Endothelial cell of umbilical vein (primary cell): Measurements from ENCODE around the gene LRP3. TPM values are rescaled to one million over a fixed set of nuclear protein-coding genes. Genes with fewer than 3 reads are reported as not detected.

ENCODE experiments used
- BruUV-seq: library from RNA; stranded (reverse); fragments of 400-500 nt; replicated peaks from 2 replicates; lab custom pipeline; 2021; lab: Mats Ljungman, UMichigan
- CTCF ChIA-PET: fragments of 300-600, 350-600 bp; sonication (Branson Sonifier 250); formaldehyde crosslinking; loops from one replicate; lab custom pipeline; 2021; ENCODE audit warnings: antibody characterized with exemption, inconsistent platforms; lab: Charles Lee
- POLR2A ChIA-PET: fragments of 300-600, 350-600 bp; sonication (Branson Sonifier 250); formaldehyde crosslinking; loops from one replicate; lab custom pipeline; 2021; ENCODE audit warnings: antibody characterized with exemption, inconsistent platforms; lab: Charles Lee
- DNase-seq: peaks from one replicate; pipeline ENCODE4 v3.0.0-alpha.2; 2011; ENCODE audit warnings: low read depth, low spot score
- FAIRE-seq: peaks from 2 replicates; lab custom pipeline; 2011; peaks lifted over from hg19 to GRCh38; lab: Jason Lieb, UNC
- H2AFZ ChIP-seq: 2 replicates; pipeline ENCODE4 v1.6.0; 2012; ENCODE audit warnings: low read depth, low read length, control low read depth, inconsistent platforms
- H3K27ac ChIP-seq: 2 replicates; pipeline ENCODE4 v1.5.1; 2011; ENCODE audit warnings: low read depth, mild to moderate bottlenecking, control low read depth, low read length, moderate library complexity; ENCODE audit not compliant: insufficient read depth
- H3K27me3 ChIP-seq, 2 experiments: 2 replicates each; pipeline versions ENCODE4 v1.6.0 to v1.6.1; 2011; ENCODE audit warnings: low read length in 2 of 2, mixed read lengths in 1 of 2; ENCODE audit not compliant: control insufficient read depth in 2 of 2, insufficient read depth in 2 of 2
- H3K36me3 ChIP-seq, 2 experiments: 2 replicates in 1 of 2; 3 replicates in 1 of 2; pipeline ENCODE4 v1.5.1; 2011; ENCODE audit warnings: low read length in 2 of 2, mild to moderate bottlenecking in 1 of 2, moderate library complexity in 1 of 2; ENCODE audit not compliant: control insufficient read depth in 2 of 2, insufficient read depth in 2 of 2; ENCODE audit errors: extremely low read depth in 1 of 2
- H3K4me1 ChIP-seq: 3 replicates; pipeline ENCODE4 v1.5.1; 2011; ENCODE audit warnings: mild to moderate bottlenecking, low read length; ENCODE audit not compliant: control insufficient read depth, insufficient read depth; ENCODE audit errors: extremely low read depth
- H3K4me2 ChIP-seq: 2 replicates; pipeline ENCODE4 v1.6.1; 2011; ENCODE audit warnings: low read length, control low read depth, mixed read lengths; ENCODE audit not compliant: insufficient read depth
- H3K4me3 ChIP-seq, 3 experiments: fragments of 200-600 bp in 1 of 3; sonication (generic), shearing (Covaris generic) in 1 of 3; replicated peaks in 1 of 3; 2 replicates each; pipeline ENCODE4 v1.5.1; 2011 to 2016; ENCODE audit warnings: control low read depth in 3 of 3, low read length in 3 of 3, mild to moderate bottlenecking in 2 of 3, inconsistent platforms in 1 of 3, low read depth in 1 of 3, moderate library complexity in 1 of 3; ENCODE audit not compliant: insufficient read depth in 1 of 3
- H3K79me2 ChIP-seq: 2 replicates; pipeline ENCODE4 v1.6.0; 2012; ENCODE audit warnings: low read length, inconsistent platforms; ENCODE audit not compliant: control insufficient read depth, insufficient read depth
- H3K9ac ChIP-seq: replicated peaks from 2 replicates; pipeline ENCODE3; 2011; ENCODE audit warnings: low read length, control low read depth; ENCODE audit not compliant: insufficient read depth; ENCODE audit errors: extremely low read depth
- H3K9me1 ChIP-seq: replicated peaks from 3 replicates; pipeline ENCODE4 v1.6.0; 2011; ENCODE audit warnings: mild to moderate bottlenecking, low read length; ENCODE audit not compliant: control insufficient read depth, insufficient read depth; ENCODE audit errors: extremely low read depth
- H3K9me3 ChIP-seq: replicated peaks from 2 replicates; pipeline ENCODE4 v1.5.1; 2012; ENCODE audit warnings: low read length, inconsistent platforms; ENCODE audit not compliant: control insufficient read depth, insufficient read depth
- H4K20me1 ChIP-seq: replicated peaks from 2 replicates; pipeline ENCODE3; 2011; ENCODE audit warnings: mild to moderate bottlenecking, low read length; ENCODE audit not compliant: control insufficient read depth, insufficient read depth; ENCODE audit errors: extremely low read depth
- CTCF ChIP-seq, 2 donors: IDR thresholded peaks; 1 replicate in 1 of 2; 2 replicates in 1 of 2; pipeline ENCODE4 v1.5.1; 2011; ENCODE audit warnings: low read length in 2 of 2, mild to moderate bottlenecking in 2 of 2, moderate library complexity in 2 of 2, control low read depth in 1 of 2, inconsistent platforms in 1 of 2, low read depth in 1 of 2; ENCODE audit not compliant: insufficient read depth in 1 of 2; ENCODE audit errors: extremely low read depth in 1 of 2
- EZH2 ChIP-seq: IDR thresholded peaks from 2 replicates; pipeline ENCODE4 v1.6.1; 2012; ENCODE audit warnings: borderline replicate concordance, low read depth, mild to moderate bottlenecking, moderate library complexity, low read length, inconsistent platforms; ENCODE audit not compliant: severe bottlenecking
- FOS ChIP-seq: IDR thresholded peaks from 2 replicates; pipeline ENCODE4 v1.6.1; 2011; ENCODE audit warnings: mild to moderate bottlenecking, low read length, moderate library complexity, borderline replicate concordance; ENCODE audit not compliant: insufficient read depth
- GATA2 ChIP-seq: IDR thresholded peaks from 2 replicates; pipeline ENCODE4 v1.7.0; 2011; ENCODE audit warnings: low read depth, mild to moderate bottlenecking, moderate library complexity, mixed read lengths, low read length; ENCODE audit not compliant: insufficient read length, insufficient read depth
- JUN ChIP-seq: IDR thresholded peaks from 2 replicates; pipeline ENCODE4 v1.6.1; 2011; ENCODE audit warnings: borderline replicate concordance, low read depth; ENCODE audit not compliant: insufficient read length, insufficient read depth
- MYC ChIP-seq: IDR thresholded peaks from one replicate; pipeline ENCODE4 v1.6.1; 2011; ENCODE audit warnings: mild to moderate bottlenecking, low read depth, low read length
- POLR2A ChIP-seq: IDR thresholded peaks from 2 replicates; pipeline ENCODE4 v1.6.1; 2012; ENCODE audit warnings: low read depth, mild to moderate bottlenecking, control low read depth, low read length
- POLR2AphosphoS5 ChIP-seq: IDR thresholded peaks from 2 replicates; pipeline ENCODE4 v1.6.1; 2012; ENCODE audit warnings: low read depth, mild to moderate bottlenecking, control low read depth, low read length, moderate library complexity; ENCODE audit not compliant: insufficient read depth
- dilution Hi-C: fragments of 300-500 bp; cut with MboI; formaldehyde crosslinking; loops from one replicate; pipeline ENCODE4 v1.15.0; 2019; ENCODE audit warnings: low sequenced_read_pairs; ENCODE audit not compliant: extremely low pct_ligation_motif_present
- intact Hi-C: fragments of 100-400 bp; cut with micrococcal nuclease; formaldehyde crosslinking; loops from one replicate; pipeline ENCODE4 v1.10.0; 2022
- polyA plus RNA-seq, 4 experiments: library from polyadenylated mRNA; depleted of rRNA in 3 of 4; stranded (reverse) in 3 of 4; unstranded in 1 of 4; fragments of >200 nt; gene quantifications; 2 replicates each; pipeline versions ENCODE4 v1.2.1 to v1.2.3, GENCODE V29; 2011 to 2012; ENCODE audit warnings: missing spikeins in 1 of 4
- total RNA-seq: library from RNA; stranded (reverse); gene quantifications from 2 replicates; pipeline ENCODE4 v1.2.3, GENCODE V29; 2021
- TF ChIP-seq, protein P1 (sequence below): IDR thresholded peaks from 2 replicates; pipeline ENCODE4 v1.6.1; 2011; ENCODE audit not compliant: insufficient read depth, insufficient read length

LRP3 gene
- total and polyA plus RNA-seq, 2 donors (not counting 3 experiments of a cell fraction or from before 2014, with no cell fraction given) = 14.3 to 19.4 TPM

GRCh38 chr19:33236696-33237390 lies 42.7 kb downstream of the LRP3 start:
- dilution Hi-C loops = no loop called here

GRCh38 chr19:33238481-33239149 lies 44.5 kb downstream of the LRP3 start:
- TF ChIP-seq, protein P1, sequence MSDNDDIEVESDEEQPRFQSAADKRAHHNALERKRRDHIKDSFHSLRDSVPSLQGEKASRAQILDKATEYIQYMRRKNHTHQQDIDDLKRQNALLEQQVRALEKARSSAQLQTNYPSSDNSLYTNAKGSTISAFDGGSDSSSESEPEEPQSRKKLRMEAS = no peak
- TF ChIP-seq MYC (no peak), POLR2A (no peak), FOS (no peak), POLR2AphosphoS5 (no peak), CTCF (IDR thresholded peaks at IDR 0.05; ENCODE audit: extremely low read depth in 1 of 2, insufficient read depth in 1 of 2, low read depth in 1 of 2, low read length in 2 of 2) (no peak), EZH2 (no peak), JUN (no peak), GATA2 (no peak)
- intact Hi-C loops (no loop called here), dilution Hi-C loops (no loop called here)
- CTCF ChIA-PET = interaction anchor here (1.2 to 9.5 kb wide), 4 partner anchors 166 to 803 kb away, joined by 3 to 181 read pairs (median 6); no protein-coding TSS in a partner anchor
- no peaks in the 10 kb centered on the region for H3K4me1 ChIP-seq
- H3K4me2 ChIP-seq = no peak overlapping the region
- H3K27me3 ChIP-seq = no peaks in the 10 kb centered on the region
- H3K79me2 ChIP-seq = no peaks in the 10 kb centered on the region
- BruUV-seq = no TSS peak
- no peak overlapping the region for H3K4me3 ChIP-seq
- DNase-seq (no peak), FAIRE-seq (no peak)
- H3K27ac ChIP-seq = no peak overlapping the region
- no peak overlapping the region for H2AFZ ChIP-seq
- H3K9me3 ChIP-seq = no peaks in the 10 kb centered on the region
- H3K9me1 ChIP-seq = no peaks in the 10 kb centered on the region
- H3K36me3 ChIP-seq = no peaks in the 10 kb centered on the region
- H3K9ac ChIP-seq = no peak overlapping the region
- H4K20me1 ChIP-seq = no peaks in the 10 kb centered on the region
- POLR2A ChIA-PET = no interaction called here

More at GRCh38 chr19:33236696-33237390, 42.7 kb downstream of the LRP3 start:
- H4K20me1 ChIP-seq = no peaks in the 10 kb centered on the region
- no peaks in the 10 kb centered on the region for H3K4me1 ChIP-seq
- no peak overlapping the region for H3K4me2 ChIP-seq
- ChIA-PET POLR2A (no interaction called here), CTCF (interaction anchor here (0.8 to 9.5 kb wide), 11 partner anchors 13 to 533 kb away, joined by 3 to 181 read pairs (median 17); partner anchors contain the start of gene CEBPA)
- H3K9ac ChIP-seq = no peak overlapping the region
- BruUV-seq = no TSS peak
- H3K36me3 ChIP-seq = no peaks in the 10 kb centered on the region
- no peak for FAIRE-seq
- H2AFZ ChIP-seq = no peak overlapping the region
- no peak overlapping the region for H3K27ac ChIP-seq
- H3K79me2 ChIP-seq = no peaks in the 10 kb centered on the region
- TF ChIP-seq EZH2 (no peak), MYC (no peak), JUN (no peak)
- TF ChIP-seq, protein P1 = no peak
- no peak overlapping the region for H3K4me3 ChIP-seq
- H3K9me1 ChIP-seq = no peaks in the 10 kb centered on the region
- no peak for DNase-seq
- intact Hi-C loops = no loop called here
- H3K27me3 ChIP-seq = no peaks in the 10 kb centered on the region
- H3K9me3 ChIP-seq = no peaks in the 10 kb centered on the region
